Measurements from ENCODE around the gene ROBO3. TPM values are rescaled to one million over a fixed set of nuclear protein-coding genes. Genes with fewer than 3 reads are reported as not detected.

The ROBO3 gene
- total RNA-seq, 4 donors from 2014 or later = 5.0 to 10.8 (median 8.5) TPM

GRCh38 chr11:124841840-124842239, 23.4 kb upstream of the ROBO3 start:
- 64% methylated on average over 2 of the region's 2 CpGs for WGBS
- no peak overlapping the region for H3K27ac ChIP-seq (replicated peaks in 1 of 4)
- no peaks in the 10 kb centered on the region for H3K9me3 ChIP-seq
- peaks cover 22 to 29% (median 25%) of the 10 kb centered on the region in 4 donors for H3K4me1 ChIP-seq
- intact Hi-C loops (cut with DNase I) = no loop called here
- H3K36me3 ChIP-seq = no peaks in the 10 kb centered on the region
- DNase-seq (ENCODE audit: extremely low spot score) = no peak
- no peak overlapping the region for H3K4me3 ChIP-seq
- TF ChIP-seq EP300 (IDR thresholded peaks at IDR 0.05) (no peak), CTCF (IDR thresholded peaks at IDR 0.05) (no peak)
- peaks cover 15 to 90% (median 75%) of the 10 kb centered on the region in 4 donors for H3K27me3 ChIP-seq

- 51% methylated on average over 4 of the region's 4 CpGs for WGBS
- DNase-seq (ENCODE audit: extremely low spot score) = no peak
- no peak overlapping the region for H3K4me3 ChIP-seq
- no peak overlapping the region for H3K27ac ChIP-seq (replicated peaks in 1 of 4)
- intact Hi-C loops (cut with DNase I) = no loop called here
- no peak for TF ChIP-seq POLR2AphosphoS5 (IDR thresholded peaks at IDR 0.05)
- no peak for TF ChIP-seq EP300 (IDR thresholded peaks at IDR 0.05)
- TF ChIP-seq POLR2A (IDR thresholded peaks at IDR 0.05; ENCODE audit: low read depth) = no peak
- no peaks in the 10 kb centered on the region for H3K9me3 ChIP-seq
- peaks cover 15 to 95% (median 76%) of the 10 kb centered on the region in 4 donors for H3K27me3 ChIP-seq
- H3K4me1 ChIP-seq = peaks cover 19 to 24% (median 23%) of the 10 kb centered on the region in 4 donors
- no peaks in the 10 kb centered on the region for H3K36me3 ChIP-seq
Measured at GRCh38 chr11:124842305-124842704, 22.9 kb upstream of the ROBO3 start.

- peaks cover 15 to 98% (median 77%) of the 10 kb centered on the region in 4 donors for H3K27me3 ChIP-seq
- WGBS = 9% methylated on average over 8 of the region's 8 CpGs
- TF ChIP-seq CTCF (IDR thresholded peaks at IDR 0.05) = no peak
- H3K4me3 ChIP-seq = no peak overlapping the region
- no peaks in the 10 kb centered on the region for H3K36me3 ChIP-seq
- no peak overlapping the region for H3K27ac ChIP-seq (replicated peaks in 1 of 4)
- no peaks in the 10 kb centered on the region for H3K9me3 ChIP-seq
- intact Hi-C loops (cut with DNase I) = no loop called here
- DNase-seq (ENCODE audit: extremely low spot score) = no peak
- H3K4me1 ChIP-seq = peaks cover 19 to 24% (median 23%) of the 10 kb centered on the region in 4 donors
Measured at GRCh38 chr11:124843616-124843910, 21.7 kb upstream of the ROBO3 start.

GRCh38 chr11:124844664-124845079, 20.6 kb upstream of the ROBO3 start:
- WGBS = 13% methylated on average over 8 of the region's 8 CpGs
- intact Hi-C loops (cut with DNase I) = no loop called here
- Histone ChIP-seq H3K4me3 (no peak overlapping the region), H3K9me3 (no peaks in the 10 kb centered on the region), H3K36me3 (no peaks in the 10 kb centered on the region), H3K4me1 (peaks cover 9 to 15% (median 13%) of the 10 kb centered on the region in 4 donors), H3K27ac (replicated peaks in 1 of 4) (no peak overlapping the region), H3K27me3 (peaks cover 6 to 98% (median 70%) of the 10 kb centered on the region in 4 donors)
- no peak for DNase-seq (ENCODE audit: extremely low spot score)
- TF ChIP-seq CTCF (IDR thresholded peaks at IDR 0.05) (no peak), POLR2A (IDR thresholded peaks at IDR 0.05; ENCODE audit: low read depth) (no peak), EP300 (IDR thresholded peaks at IDR 0.05) (no peak), POLR2AphosphoS5 (IDR thresholded peaks at IDR 0.05) (no peak)

GRCh38 chr11:124846070-124846673, 19.1 kb upstream of the ROBO3 start:
- TF ChIP-seq CTCF (IDR thresholded peaks at IDR 0.05) = no peak
- no peak for TF ChIP-seq POLR2A (IDR thresholded peaks at IDR 0.05; ENCODE audit: low read depth)
- TF ChIP-seq POLR2AphosphoS5 (IDR thresholded peaks at IDR 0.05) = no peak
- TF ChIP-seq EP300 (IDR thresholded peaks at IDR 0.05) = no peak
- no peak overlapping the region for H3K4me3 ChIP-seq
- H3K27me3 ChIP-seq = peaks cover 0 to 97% (median 57%) of the 10 kb centered on the region in 4 donors
- H3K27ac ChIP-seq (replicated peaks in 1 of 4) = no peak overlapping the region
- H3K9me3 ChIP-seq = no peaks in the 10 kb centered on the region
- peaks cover 7 to 10% (median 8%) of the 10 kb centered on the region in 4 donors for H3K4me1 ChIP-seq
- DNase-seq (ENCODE audit: extremely low spot score) = no peak
- WGBS = 20% methylated on average over 9 of the region's 11 CpGs
- no peaks in the 10 kb centered on the region for H3K36me3 ChIP-seq
- intact Hi-C loops (cut with DNase I) = no loop called here
